Urothelium cell line (cell line): Measurements from ENCODE around the gene RNF5.
"Not testable (repeated sequence)": the region's sequence is repeated elsewhere in the genome, so short reads cannot be mapped to it uniquely, and the experiment has no call there.

ENCODE experiments used
- DNase-seq: peaks from one replicate; pipeline ENCODE4 v3.0.0; 2011; ENCODE audit warnings: low spot score, mixed read lengths
- FAIRE-seq: peaks from 2 replicates; lab custom pipeline; 2011; peaks lifted over from hg19 to GRCh38; lab: Jason Lieb, UNC

RNF5 gene

DNA sequence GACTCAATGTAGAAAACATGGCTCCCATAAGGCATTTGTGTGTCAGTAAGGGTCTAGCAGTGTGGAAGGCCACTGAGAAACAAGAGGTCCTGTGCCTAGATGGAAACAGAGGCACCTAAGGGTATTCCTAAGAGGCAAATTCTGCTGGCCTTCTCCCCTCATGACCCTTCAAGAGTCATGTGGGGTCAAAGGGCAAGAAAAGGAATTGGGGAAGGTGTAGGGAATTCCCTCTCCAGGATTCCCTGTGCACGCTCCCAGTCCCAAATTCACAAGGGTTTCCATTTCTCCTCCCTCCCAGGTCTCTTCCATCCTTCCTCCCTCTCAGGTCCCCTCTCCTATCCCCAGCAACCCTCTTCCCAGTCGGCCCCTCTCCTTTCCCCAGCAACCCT lies 2.9 kb upstream of the RNF5 start:
- DNase-seq, result no peak
- FAIRE-seq, result no peak

DNA sequence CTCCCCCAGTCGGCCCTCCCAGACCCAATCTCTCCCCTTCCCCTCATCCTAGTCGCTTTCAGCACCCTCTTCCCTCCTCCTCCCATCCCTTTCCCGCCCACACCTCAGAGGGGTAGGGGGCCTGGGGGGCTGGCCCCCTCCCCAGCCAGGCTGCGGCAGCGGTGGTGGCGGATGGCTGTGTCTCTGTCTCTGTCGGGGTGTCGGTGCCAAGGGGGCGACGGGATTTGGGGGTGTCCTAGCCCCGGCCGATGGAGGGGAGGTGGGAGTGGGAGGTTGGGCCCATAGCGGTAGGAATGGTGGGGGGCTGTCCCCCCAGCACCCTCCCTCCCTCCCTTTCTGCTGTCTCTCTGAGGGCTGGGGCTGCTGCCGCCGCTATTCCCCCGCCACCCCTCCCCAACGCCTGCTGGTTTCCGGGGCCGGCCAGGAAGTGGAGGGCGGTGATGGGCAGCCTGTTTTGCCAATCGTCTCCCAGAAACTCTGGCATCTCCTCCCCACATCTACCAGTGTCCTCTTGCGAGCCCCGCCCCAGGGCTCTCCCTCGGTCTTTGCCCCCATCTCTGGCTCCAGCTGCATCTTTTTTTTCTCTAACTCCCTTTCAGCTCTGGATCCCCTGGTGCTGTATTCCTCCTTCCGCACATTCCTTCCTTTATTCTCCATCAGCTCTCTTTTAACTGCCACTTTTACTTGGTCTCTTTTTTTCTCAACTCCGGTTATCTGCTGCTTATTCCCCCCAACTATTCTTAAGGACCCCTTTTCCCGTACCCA lies 2.3 kb upstream of the RNF5 start, which contains the start of gene AGPAT1:
AGPAT1 (minus strand) TSS at position 374 of the 765 bp plus-strand sequence. CDS start 4,588 bp downstream, outside the sequence.
- no peak for FAIRE-seq

GRCh38 chr6:32176476-32177182 lies 1.6 kb upstream of the RNF5 start:
- DNase-seq (no peak), FAIRE-seq (no peak)

More for the DNA sequence above, 2.3 kb upstream of the RNF5 start, which contains the start of gene AGPAT1:
- DNase-seq, result peak; percentile 97

DNA sequence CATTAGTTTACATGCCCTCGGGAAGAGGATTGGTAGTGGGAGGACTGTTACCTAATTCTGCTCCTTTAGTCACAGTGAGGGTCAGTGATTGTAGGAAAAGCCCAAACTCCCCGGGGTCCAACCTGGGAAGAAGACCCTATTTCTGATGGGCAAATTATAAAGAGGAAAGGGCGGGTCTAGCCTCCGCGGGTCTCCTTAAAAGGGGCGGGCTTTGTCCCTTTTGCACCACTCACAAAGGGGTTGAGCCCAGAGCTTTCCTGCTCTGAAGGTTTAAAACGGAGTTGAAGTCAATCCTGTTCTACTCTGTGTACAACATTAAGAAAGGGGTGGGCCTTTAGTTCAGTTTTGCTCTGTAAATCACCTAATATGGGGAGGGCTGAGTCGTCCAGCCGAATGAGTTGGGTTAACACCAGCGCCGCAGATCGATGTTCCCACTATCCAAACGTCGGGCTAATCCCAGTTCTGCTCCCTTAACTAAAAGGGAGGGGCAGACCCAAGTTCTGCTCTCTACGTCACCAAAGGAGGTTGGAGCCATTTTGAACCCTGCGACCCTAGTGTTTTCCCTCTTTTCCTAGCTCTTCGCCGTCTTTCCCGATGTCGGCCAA lies 920 bp upstream of the RNF5 start:
- DNase-seq (no peak), FAIRE-seq (no peak)

- FAIRE-seq (no peak), DNase-seq (no peak)
Observed at GRCh38 chr6:32178547-32179440, 589 bp downstream of the RNF5 start.

- DNase-seq (no peak), FAIRE-seq (no peak)
Observed at GRCh38 chr6:32179766-32180405, 1.7 kb downstream of the RNF5 start.

DNA sequence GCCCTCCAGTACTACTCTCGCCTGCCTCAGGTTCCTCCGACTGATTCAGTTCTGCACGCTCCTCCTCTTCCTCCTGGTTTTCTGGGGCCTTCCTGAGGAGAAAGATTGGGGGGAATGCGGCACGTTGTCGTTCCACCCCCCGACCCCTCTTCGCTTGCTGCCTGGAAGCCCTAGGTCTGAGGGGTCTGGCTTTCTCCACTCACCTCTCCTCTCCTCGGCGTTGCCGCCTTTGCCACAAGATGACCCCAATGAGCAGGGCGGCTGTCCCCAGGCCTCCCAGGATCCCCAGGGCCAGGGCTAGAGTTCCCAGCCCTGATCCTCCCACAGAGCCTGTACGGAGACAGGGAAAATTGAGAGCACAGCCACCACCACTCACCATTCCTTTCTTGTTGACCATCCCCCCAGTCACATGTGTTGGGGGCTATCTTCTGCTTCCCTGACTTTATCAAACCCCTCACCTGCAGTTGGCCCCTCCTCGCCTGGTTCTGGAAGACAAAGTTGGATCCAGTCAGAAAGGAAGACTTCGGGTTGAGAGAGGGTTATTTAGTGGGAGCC lies 3.0 kb downstream of the RNF5 start:
- DNase-seq, result no peak
- no peak for FAIRE-seq

- DNase-seq (no peak), FAIRE-seq (no peak)
Observed at GRCh38 chr6:32181915-32182529, 3.8 kb downstream of the RNF5 start.

DNA sequence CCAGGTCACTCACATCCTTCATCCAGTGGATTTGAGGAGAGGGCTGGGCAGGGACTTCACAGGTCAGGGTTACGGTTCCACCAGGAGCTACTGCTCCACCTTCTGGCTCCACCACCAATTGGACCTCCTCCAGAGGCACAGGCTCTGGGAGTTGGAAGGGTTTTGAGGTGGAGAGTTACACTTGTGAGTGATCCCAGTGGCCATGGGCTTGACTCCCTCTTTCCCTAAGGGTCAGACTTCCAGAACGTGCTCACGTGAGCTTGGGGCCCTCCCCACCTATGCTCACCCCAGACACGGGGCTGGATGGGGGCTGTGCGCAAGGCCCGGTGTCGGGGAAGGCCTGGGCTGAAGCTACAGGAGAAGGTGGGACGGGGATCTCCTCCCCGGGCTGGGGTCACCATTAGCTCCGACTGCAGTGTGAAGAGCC lies 4.4 kb downstream of the RNF5 start:
- FAIRE-seq (no peak), DNase-seq (no peak)

GRCh38 chr6:32183030-32183429 lies 4.8 kb downstream of the RNF5 start:
- FAIRE-seq (no peak), DNase-seq (no peak)

GRCh38 chr6:32183483-32184083 lies 5.4 kb downstream of the RNF5 start:
- FAIRE-seq (no peak), DNase-seq (no peak)

DNA sequence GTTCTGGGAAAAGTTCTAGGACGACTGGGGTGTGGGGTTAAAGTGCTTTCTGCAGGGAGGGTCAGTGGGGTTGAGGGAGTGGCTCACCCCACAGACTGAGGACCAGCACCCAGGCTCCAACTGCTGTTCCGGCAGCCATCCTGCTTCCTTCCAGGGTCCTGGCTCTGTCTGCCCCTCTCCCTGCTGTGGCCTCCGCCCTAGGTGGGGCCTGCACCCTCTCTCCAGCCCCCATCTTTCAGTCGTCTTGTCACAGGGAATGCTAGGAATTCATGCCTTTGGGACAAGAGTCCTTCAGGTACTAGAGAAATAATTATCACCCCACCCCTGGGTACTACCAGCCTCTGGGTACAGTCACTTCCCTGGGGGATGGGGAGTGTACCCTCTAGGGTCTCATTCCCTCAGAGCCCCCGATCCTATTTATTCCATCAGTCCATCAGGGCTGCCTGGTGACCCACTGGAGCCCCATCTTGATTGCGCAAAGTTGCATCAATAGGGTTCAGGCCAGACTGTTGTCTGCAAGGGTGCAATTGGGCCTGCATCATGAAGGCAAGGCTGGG lies 6.0 kb downstream of the RNF5 start, which contains the start of gene AGER:
AGER (minus strand) TSS at position 170 of the 557 bp plus-strand sequence; CDS start at position 139, 31 bp downstream.
- no peak for DNase-seq

DNA sequence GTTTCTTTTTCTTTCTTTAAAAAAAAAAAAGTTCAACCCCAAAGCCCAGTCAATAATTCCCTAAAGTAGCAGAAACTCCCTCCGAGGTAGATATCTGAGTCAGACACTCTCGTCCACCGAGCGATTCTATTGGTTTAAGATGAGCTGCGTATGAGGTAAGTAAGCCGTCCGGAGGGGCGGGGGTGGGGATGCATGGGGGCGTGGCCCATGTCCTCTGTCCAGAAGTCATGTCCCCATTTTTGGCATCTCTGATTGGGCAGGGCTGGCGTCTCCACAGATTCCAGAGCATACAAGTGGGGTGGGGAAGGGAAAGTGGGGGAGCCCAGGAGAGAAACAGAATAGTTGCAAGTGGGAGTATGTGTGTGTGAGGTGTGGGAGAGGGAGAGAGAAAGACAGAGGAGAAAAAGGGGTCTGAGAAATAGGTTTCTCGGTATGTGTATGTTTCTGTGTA lies 7.5 kb downstream of the RNF5 start:
- peak; percentile 55 for DNase-seq
- not testable (repeated sequence) for FAIRE-seq

More for the DNA sequence above, 6.0 kb downstream of the RNF5 start, which contains the start of gene AGER:
- FAIRE-seq, result no peak

DNA sequence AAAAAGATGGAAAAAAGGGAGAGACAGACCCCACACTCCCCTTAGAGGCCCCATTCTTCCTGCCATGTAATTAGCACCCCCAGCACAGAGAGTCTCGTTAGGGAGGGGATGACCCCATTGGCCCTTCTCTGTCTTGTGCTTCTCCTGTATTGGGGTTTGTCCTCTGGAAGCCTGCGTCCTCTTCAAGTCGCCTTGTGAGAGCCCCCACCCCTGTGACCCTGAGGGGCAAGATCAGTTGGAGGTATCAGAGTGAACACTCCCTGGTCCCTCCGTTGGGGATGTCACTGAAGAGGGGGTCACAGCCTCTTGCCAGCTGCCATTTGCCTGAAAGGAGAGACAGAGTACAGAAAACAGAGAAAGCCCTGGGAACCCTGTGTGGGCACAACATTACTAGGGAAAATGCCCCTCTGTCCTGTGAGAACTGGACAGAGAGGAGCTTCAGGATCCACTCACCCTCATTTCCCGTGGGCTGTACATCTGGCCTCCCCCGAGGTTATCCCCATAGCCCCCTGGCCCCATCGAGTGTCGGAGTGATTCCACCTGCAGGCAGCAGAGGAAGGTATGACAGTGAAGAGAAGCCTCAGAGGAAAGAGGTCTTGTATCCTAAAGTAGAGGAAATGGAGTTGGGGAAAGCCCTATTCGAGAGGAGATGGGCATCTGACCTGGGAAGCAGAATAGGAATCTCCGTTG lies 8.1 kb downstream of the RNF5 start:
- FAIRE-seq, DNase-seq: not testable (repeated sequence)

DNA sequence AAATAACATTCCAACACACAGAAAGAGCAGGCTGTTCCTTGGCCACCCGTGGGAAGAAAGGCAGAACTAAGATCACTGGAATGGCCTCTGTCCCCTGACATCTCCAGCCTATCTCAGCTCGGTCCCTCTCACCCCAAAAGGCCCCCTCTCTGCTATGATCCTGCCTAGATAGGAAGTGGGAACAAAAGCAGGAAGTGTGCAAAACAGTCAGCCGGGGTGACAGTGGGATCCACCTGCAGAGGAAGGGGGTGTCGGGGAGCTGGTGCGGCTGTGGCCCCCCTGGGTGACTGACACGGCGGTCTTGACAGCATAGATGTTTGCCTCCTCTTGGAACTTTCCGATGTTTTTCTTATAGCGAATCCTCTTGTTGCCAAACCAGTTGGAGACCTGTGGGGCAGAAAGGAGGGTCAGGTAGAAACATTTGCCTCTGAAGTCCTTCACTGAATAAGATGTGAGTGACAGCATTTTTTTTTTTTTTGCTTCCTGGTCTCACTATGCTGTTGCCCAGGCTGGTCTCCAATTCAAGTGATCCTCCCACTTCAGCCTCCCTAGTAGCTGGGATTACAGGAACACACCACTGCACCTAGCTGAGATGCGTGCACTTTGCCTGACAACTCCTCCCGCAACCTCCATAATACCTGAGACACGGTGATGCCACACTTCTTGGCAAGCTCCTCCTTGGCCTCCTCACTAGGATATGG lies 9.0 kb downstream of the RNF5 start:
- DNase-seq, result no peak
- no peak for FAIRE-seq

- FAIRE-seq, DNase-seq: not testable (repeated sequence)
Observed at GRCh38 chr6:32187725-32188380, 9.6 kb downstream of the RNF5 start.
